Activated CD4-positive, alpha-beta T cell treated with anti-CD3 and anti-CD28 coated beads for 36 hours (primary cell): Measurements from ENCODE around the gene DNAH10. TPM values are rescaled to one million over a fixed set of nuclear protein-coding genes. Genes with fewer than 3 reads are reported as not detected.
"Not testable (repeated sequence)": the region's sequence is repeated elsewhere in the genome, so short reads cannot be mapped to it uniquely, and the experiment has no call there.

Source experiments
- ATAC-seq: fragments of 200-7000 bp; cut with Tn5 transposase; one replicate; pipeline ENCODE4 v1.10.0; 2021; ENCODE audit warnings: mild to moderate bottlenecking, moderate library complexity
- CTCF ChIA-PET: fragments of 350-600 bp; sonication (Branson Sonifier 250); formaldehyde crosslinking; loops from one replicate; lab custom pipeline; 2021; ENCODE audit warnings: antibody characterized with exemption; lab: Charles Lee
- POLR2A ChIA-PET: fragments of 350-600 bp; sonication (Branson Sonifier 250); formaldehyde crosslinking; loops from one replicate; lab custom pipeline; 2021; ENCODE audit warnings: antibody characterized with exemption, inconsistent platforms; lab: Charles Lee
- DNase-seq: peaks from one replicate; pipeline ENCODE4 v3.0.0-alpha.2; 2020
- H3K27ac Mint-ChIP-seq: one replicate; pipeline ENCODE4 v1.8.0; 2021; ENCODE audit warnings: mixed read lengths
- H3K27me3 Mint-ChIP-seq: one replicate; pipeline ENCODE4 v1.8.0; 2021; ENCODE audit warnings: mixed read lengths
- H3K36me3 Mint-ChIP-seq: one replicate; pipeline ENCODE4 v1.8.0; 2021; ENCODE audit warnings: low read depth, mixed read lengths
- H3K4me1 Mint-ChIP-seq: one replicate; pipeline ENCODE4 v1.8.0; 2021; ENCODE audit warnings: mixed read lengths
- H3K4me3 Mint-ChIP-seq: one replicate; pipeline ENCODE4 v1.8.0; 2021; ENCODE audit warnings: mild to moderate bottlenecking, moderate library complexity, mixed read lengths
- H3K9me3 Mint-ChIP-seq: one replicate; pipeline ENCODE4 v1.8.0; 2021; ENCODE audit warnings: low read depth, mixed read lengths
- intact Hi-C, 2 experiments: fragments of 100-400 bp; cut with DNase I in 1 of 2; cut with micrococcal nuclease in 1 of 2; formaldehyde crosslinking; loops; one replicate each; pipeline versions ENCODE4 v1.14.2 to v1.15.1; 2022 to 2024; cut with DNase I, micrococcal nuclease
- total RNA-seq, 2 experiments: library from RNA; stranded (reverse); gene quantifications; one replicate each; pipeline ENCODE4 v1.2.3, GENCODE V29; 2021

Gene DNAH10
- total RNA-seq, 2 experiments from 2014 or later = 0.16 to 0.37 TPM

DNA sequence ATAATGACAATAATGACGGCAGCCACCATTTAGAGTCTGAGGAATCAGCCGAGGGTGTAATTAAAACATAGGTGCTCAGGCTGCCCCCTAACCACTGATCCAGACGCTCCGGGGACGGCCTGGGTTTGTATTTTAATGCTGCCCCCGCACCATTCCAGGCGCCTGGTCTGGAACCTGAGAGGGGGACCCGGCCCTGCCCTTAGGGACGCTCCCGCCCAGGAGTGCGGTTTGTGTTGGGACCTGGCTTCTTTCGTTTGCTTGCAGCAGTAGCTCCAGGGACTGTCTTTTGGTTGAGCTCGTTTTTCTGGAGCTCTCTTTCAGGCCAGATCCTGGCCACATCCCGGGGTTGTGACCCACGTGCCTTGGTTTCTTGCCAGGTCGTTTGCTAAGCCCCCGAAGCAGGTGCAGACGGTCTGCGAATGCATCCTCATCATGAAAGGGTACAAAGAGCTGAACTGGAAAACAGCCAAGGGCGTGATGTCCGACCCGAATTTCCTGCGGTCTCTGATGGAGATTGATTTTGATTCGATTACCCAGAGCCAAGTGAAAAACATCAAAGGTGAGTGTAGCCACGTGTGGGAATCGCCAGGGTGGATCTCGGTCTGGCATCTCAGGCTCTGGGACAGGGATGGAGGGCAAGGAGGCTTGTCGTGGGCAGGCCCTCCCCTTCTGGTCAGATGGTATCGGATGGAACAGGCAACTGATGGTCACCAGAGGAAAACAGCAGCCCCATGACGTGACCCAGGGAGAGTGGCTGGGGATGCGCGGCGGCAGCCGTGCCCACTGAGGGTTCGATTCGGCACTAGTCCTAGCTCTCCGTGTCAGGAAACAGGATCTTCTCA is 147.0 kb downstream of the DNAH10 start:
- Mint-ChIP-seq H3K27me3 (peaks cover 1% of the 10 kb centered on the region), H3K36me3 (no peaks in the 10 kb centered on the region), H3K4me3 (no peak overlapping the region), H3K4me1 (peaks cover 9% of the 10 kb centered on the region), H3K9me3 (no peaks in the 10 kb centered on the region), H3K27ac (no peak overlapping the region)
- ATAC-seq (no peak), DNase-seq (no peak)
- POLR2A ChIA-PET = interaction anchor here (0.6 kb wide), 1 partner anchor 67 kb away, joined by 3 read pairs; no protein-coding TSS in a partner anchor
- CTCF ChIA-PET = interaction anchor here (1.2 kb wide), 1 partner anchor 67 kb away, joined by 4 read pairs; no protein-coding TSS in a partner anchor
- intact Hi-C loops = no loop called here

DNA sequence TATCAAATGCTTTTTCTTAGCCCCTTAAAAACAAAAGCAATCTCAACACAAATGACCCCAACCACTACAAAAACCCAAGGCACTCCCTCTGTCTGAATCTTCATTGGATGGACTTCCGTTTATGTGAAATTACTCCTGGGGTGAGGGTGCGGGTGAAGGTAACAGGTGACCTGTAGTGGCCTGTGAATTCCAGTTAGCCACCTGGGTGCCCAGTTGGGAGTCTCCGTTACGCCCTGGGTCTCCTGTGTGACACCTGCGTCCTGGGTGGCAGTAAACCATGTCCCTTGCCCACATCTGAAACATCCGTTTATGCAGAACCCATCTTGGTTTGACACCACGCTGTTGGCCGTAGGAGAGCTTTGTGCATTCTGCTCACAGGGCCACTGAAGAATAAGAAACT is 148.0 kb downstream of the DNAH10 start:
- Mint-ChIP-seq H3K4me3 (no peak overlapping the region), H3K36me3 (no peaks in the 10 kb centered on the region), H3K4me1 (peaks cover 9% of the 10 kb centered on the region), H3K9me3 (no peaks in the 10 kb centered on the region), H3K27ac (no peak overlapping the region), H3K27me3 (no peaks in the 10 kb centered on the region)
- ChIA-PET CTCF (interaction anchor here (0.5 to 1.5 kb wide), 8 partner anchors 10 to 606 kb away, joined by 3 to 11 read pairs (median 4); no protein-coding TSS in a partner anchor), POLR2A (no interaction called here)
- intact Hi-C loops = loop anchor here in 1 of 2 experiments (10.0 kb wide), 1 partner anchor 865 kb away; no protein-coding TSS in a partner anchor
- ATAC-seq (no peak), DNase-seq (no peak)

DNA sequence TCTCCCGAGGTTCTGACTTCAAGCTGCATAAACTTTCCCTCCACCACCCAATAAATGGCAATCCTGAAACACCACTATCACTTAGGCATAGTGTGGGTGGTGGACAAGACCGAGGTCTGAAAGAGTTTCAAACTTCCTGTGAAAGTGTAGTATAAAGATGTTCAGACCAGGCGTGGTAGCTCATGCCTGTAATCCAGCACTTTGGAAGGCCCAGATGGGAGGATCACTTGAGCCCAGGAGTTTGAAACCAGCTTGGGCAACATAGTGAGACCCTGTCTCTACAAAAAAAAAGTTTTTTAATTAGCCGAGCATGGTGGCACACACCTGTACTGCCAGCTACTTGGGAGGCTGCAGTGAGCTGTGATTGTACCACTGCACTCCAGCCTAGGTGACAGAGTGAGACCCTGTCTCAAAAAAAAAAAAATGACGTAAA is 148.7 kb downstream of the DNAH10 start:
- peak; percentile 28 for DNase-seq
- Mint-ChIP-seq H3K4me3 (no peak overlapping the region), H3K36me3 (no peaks in the 10 kb centered on the region), H3K9me3 (no peaks in the 10 kb centered on the region), H3K27ac (no peak overlapping the region), H3K27me3 (no peaks in the 10 kb centered on the region), H3K4me1 (peaks cover 5% of the 10 kb centered on the region)
- intact Hi-C loops = loop anchor here in 1 of 2 experiments (10.0 kb wide), 1 partner anchor 864 kb away; no protein-coding TSS in a partner anchor
- peak; percentile 52 for ATAC-seq
- POLR2A ChIA-PET = no interaction called here
- CTCF ChIA-PET = interaction anchor here (0.5 to 1.5 kb wide), 8 partner anchors 11 to 932 kb away, joined by 3 to 11 read pairs (median 4); no protein-coding TSS in a partner anchor

DNA sequence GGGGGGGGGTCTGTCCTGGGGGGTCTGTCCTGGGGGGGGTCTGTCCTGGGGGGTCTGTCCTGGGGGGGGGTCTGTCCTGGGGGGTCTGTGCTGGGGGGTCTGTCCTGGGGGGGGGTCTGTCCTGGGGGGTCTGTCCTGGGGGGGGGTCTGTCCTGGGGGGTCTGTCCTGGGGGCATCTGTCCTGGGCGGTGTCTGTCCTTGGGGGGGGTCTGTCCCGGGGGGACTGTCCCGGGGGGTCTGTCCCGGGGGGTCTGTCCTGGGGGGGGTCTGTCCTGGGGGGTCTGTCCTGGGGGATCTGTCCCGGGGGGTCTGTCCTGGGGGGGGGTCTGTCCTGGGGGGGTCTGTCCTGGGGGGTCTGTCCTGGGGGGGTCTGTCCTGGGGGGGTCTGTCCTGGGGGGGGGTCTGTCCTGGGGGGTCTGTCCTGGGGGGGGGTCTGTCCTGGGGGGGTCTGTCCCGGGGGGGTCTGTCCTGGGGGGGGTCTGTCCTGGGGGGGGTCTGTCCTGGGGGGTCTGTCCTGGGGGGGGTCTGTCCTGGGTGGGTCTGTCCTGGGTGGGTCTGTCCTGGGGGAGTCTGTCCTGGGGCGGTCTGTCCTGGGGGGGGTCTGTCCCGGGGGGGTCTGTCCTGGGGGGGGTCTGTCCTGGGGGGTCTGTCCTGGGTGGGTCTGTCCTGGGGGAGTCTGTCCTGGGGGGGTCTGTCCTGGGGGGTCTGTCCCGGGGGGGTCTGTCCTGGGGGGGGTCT is 149.7 kb downstream of the DNAH10 start:
- H3K4me1 Mint-ChIP-seq = peaks cover 12% of the 10 kb centered on the region
- H3K9me3 Mint-ChIP-seq, H3K36me3 Mint-ChIP-seq, H3K27me3 Mint-ChIP-seq, POLR2A ChIA-PET, H3K4me3 Mint-ChIP-seq, DNase-seq, H3K27ac Mint-ChIP-seq, ATAC-seq: not testable (repeated sequence)
- CTCF ChIA-PET = interaction anchor here (1.0 kb wide), 1 partner anchor 83 kb away, joined by 3 read pairs; no protein-coding TSS in a partner anchor
- intact Hi-C loops = loop anchor here in 1 of 2 experiments (10.0 kb wide), 1 partner anchor 863 kb away; no protein-coding TSS in a partner anchor

GRCh38 chr12:123912415-123913380 is 150.6 kb downstream of the DNAH10 start:
- no peaks in the 10 kb centered on the region for H3K27me3 Mint-ChIP-seq
- no peak for DNase-seq
- ChIA-PET POLR2A (no interaction called here), CTCF (interaction anchor here (0.7 to 1.1 kb wide), 4 partner anchors 8 to 82 kb away, joined by 3 to 4 read pairs (median 3); no protein-coding TSS in a partner anchor)
- peaks cover 17% of the 10 kb centered on the region for H3K4me1 Mint-ChIP-seq
- no peak for ATAC-seq
- no peaks in the 10 kb centered on the region for H3K9me3 Mint-ChIP-seq
- no peak overlapping the region for H3K4me3 Mint-ChIP-seq
- intact Hi-C loops = loop anchor here in 1 of 2 experiments (10.0 kb wide), 1 partner anchor 862 kb away; no protein-coding TSS in a partner anchor
- no peaks in the 10 kb centered on the region for H3K36me3 Mint-ChIP-seq
- no peak overlapping the region for H3K27ac Mint-ChIP-seq

DNA sequence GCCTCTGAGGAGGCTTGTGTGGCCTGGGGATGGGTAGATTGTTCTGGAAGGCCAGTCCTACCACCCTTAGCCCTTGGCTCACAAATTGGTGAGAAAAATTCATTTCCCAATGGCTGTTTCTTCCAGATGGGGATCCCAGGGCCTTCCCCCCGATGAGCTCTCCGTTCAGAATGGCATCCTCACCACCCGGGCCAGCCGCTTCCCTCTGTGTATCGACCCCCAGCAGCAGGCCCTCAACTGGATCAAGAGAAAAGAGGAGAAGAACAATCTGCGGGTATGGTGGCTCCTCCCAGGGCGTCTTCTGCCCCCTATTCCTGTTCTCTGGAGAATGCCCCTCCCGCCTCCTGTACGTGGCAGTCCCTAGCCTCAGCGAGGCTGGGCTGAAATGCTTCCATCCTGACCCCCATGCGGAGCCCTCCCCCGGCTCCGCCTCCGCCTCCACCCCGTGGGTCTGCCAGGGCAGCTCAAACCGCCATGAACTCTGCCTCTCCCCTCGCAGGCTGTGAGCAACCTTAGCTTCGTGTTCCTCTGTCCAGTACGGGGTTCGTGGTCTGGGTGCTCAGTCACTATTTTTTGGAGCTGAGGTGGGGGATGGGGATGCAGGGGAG is 152.7 kb downstream of the DNAH10 start:
- intact Hi-C loops = loop anchor here in 1 of 2 experiments (10.0 kb wide), 1 partner anchor 860 kb away; no protein-coding TSS in a partner anchor
- no peaks in the 10 kb centered on the region for H3K9me3 Mint-ChIP-seq
- no peak overlapping the region for H3K4me3 Mint-ChIP-seq
- H3K36me3 Mint-ChIP-seq = no peaks in the 10 kb centered on the region
- ChIA-PET POLR2A (no interaction called here), CTCF (interaction anchor here (1.2 kb wide), 1 partner anchor 24 kb away, joined by 3 read pairs; no protein-coding TSS in a partner anchor)
- DNase-seq (no peak), ATAC-seq (no peak)
- H3K27me3 Mint-ChIP-seq = no peaks in the 10 kb centered on the region
- peaks cover 17% of the 10 kb centered on the region for H3K4me1 Mint-ChIP-seq
- no peak overlapping the region for H3K27ac Mint-ChIP-seq

GRCh38 chr12:123916729-123917128 is 154.6 kb downstream of the DNAH10 start:
- intact Hi-C loops = loop anchor here in 1 of 2 experiments (2.0 to 10.0 kb wide), 2 partner anchors 56 to 858 kb away; partner anchors contain the start of genes CCDC92 and ZNF664
- H3K27me3 Mint-ChIP-seq = no peaks in the 10 kb centered on the region
- no peaks in the 10 kb centered on the region for H3K9me3 Mint-ChIP-seq
- no peak overlapping the region for H3K4me3 Mint-ChIP-seq
- peak; percentile 80 for DNase-seq
- H3K27ac Mint-ChIP-seq = no peak overlapping the region
- H3K36me3 Mint-ChIP-seq = no peaks in the 10 kb centered on the region
- ChIA-PET POLR2A (no interaction called here), CTCF (interaction anchor here (1.5 to 1.8 kb wide), 2 partner anchors 14 to 68 kb away, joined by 4 to 8 read pairs; no protein-coding TSS in a partner anchor)
- peak; percentile 100 for ATAC-seq
- H3K4me1 Mint-ChIP-seq = peaks cover 21% of the 10 kb centered on the region

DNA sequence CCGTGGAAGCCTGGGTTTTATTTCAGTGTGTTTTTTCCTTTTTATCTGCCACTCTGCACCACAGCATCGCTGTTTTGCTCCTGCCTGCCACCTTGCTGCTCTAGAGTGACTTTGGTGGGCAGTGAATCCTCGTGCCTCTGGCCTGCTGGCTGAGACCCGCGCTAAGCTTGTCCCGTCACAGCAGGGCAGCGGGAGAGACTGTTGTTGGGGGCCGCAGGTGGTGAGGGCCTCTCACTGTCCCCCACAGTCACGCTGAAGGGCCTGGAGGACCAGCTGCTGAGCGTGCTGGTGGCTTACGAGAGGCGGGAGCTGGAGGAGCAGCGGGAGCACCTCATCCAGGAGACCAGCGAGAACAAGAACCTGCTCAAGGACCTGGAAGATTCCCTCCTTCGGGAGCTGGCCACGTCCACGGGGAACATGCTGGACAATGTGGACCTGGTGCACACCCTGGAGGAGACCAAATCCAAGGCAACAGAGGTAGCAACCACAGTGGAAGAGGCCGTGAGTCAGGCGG is 155.3 kb downstream of the DNAH10 start:
- DNase-seq = no peak
- POLR2A ChIA-PET = interaction anchor here (0.6 kb wide), 1 partner anchor 12 kb away, joined by 3 read pairs; no protein-coding TSS in a partner anchor
- Mint-ChIP-seq H3K36me3 (no peaks in the 10 kb centered on the region), H3K4me3 (no peak overlapping the region), H3K9me3 (no peaks in the 10 kb centered on the region), H3K27ac (no peak overlapping the region), H3K27me3 (no peaks in the 10 kb centered on the region), H3K4me1 (peaks cover 20% of the 10 kb centered on the region)
- CTCF ChIA-PET = interaction anchor here (1.5 kb wide), 1 partner anchor 67 kb away, joined by 4 read pairs; no protein-coding TSS in a partner anchor
- intact Hi-C loops = loop anchor here in 1 of 2 experiments (2.0 to 10.0 kb wide), 2 partner anchors 55 to 857 kb away; partner anchors contain the start of genes CCDC92 and ZNF664
- no peak for ATAC-seq

GRCh38 chr12:123919980-123920360 is 157.9 kb downstream of the DNAH10 start:
- Mint-ChIP-seq H3K36me3 (no peaks in the 10 kb centered on the region), H3K27me3 (no peaks in the 10 kb centered on the region), H3K27ac (no peak overlapping the region), H3K4me3 (no peak overlapping the region), H3K4me1 (peaks cover 18% of the 10 kb centered on the region), H3K9me3 (no peaks in the 10 kb centered on the region)
- intact Hi-C loops = loop anchor here in 1 of 2 experiments (10.0 kb wide), 1 partner anchor 855 kb away; no protein-coding TSS in a partner anchor
- CTCF ChIA-PET = no interaction called here
- POLR2A ChIA-PET = no interaction called here
- no peak for ATAC-seq
- no peak for DNase-seq
